Naive thymus-derived CD4-positive, alpha-beta T cell (primary cell): ENCODE results near the gene OST4. TPM values are rescaled to one million over a fixed set of nuclear protein-coding genes. Genes with fewer than 3 reads are reported as not detected.

ENCODE experiments used
- ATAC-seq: fragments of 150-1000 bp; cut with Tn5 transposase; 2 replicates; pipeline ENCODE4 v1.10.0; 2021; ENCODE audit warnings: mild to moderate bottlenecking, moderate library complexity
- CTCF ChIA-PET: fragments of 350-600 bp; sonication (Branson Sonifier 250); formaldehyde crosslinking; loops from one replicate; lab custom pipeline; 2021; ENCODE audit warnings: antibody characterized with exemption; lab: Charles Lee
- POLR2A ChIA-PET: fragments of 350-600 bp; sonication (Branson Sonifier 250); formaldehyde crosslinking; loops from one replicate; lab custom pipeline; 2021; ENCODE audit warnings: antibody characterized with exemption, inconsistent platforms; lab: Charles Lee
- DNase-seq, 9 donors: peaks; one replicate each; pipeline versions ENCODE4 v3.0.0 to v3.0.0-alpha.2; 2020 to 2022; ENCODE audit warnings: mixed read lengths in 1 of 9
- H3K27ac ChIP-seq: one replicate; pipeline ENCODE4 v1.7.0; 2013; ENCODE audit warnings: mild to moderate bottlenecking, low read depth, low read length, moderate library complexity
- H3K27me3 ChIP-seq, 2 donors: one replicate each; pipeline ENCODE4 v1.7.0; 2013; ENCODE audit warnings: low read length in 2 of 2, mild to moderate bottlenecking in 2 of 2, moderate library complexity in 2 of 2; ENCODE audit not compliant: control insufficient read depth in 2 of 2, insufficient read depth in 2 of 2
- H3K36me3 ChIP-seq, 3 experiments: 1 replicate in 2 of 3; 2 replicates in 1 of 3; pipeline ENCODE4 v1.7.0; 2013; ENCODE audit warnings: low read length in 3 of 3, mild to moderate bottlenecking in 3 of 3, moderate library complexity in 1 of 3; ENCODE audit not compliant: insufficient read depth in 3 of 3, control insufficient read depth in 2 of 3
- H3K4me1 ChIP-seq, 2 donors: one replicate each; pipeline ENCODE4 v1.7.0; 2013; ENCODE audit warnings: low read length in 2 of 2, mild to moderate bottlenecking in 2 of 2, moderate library complexity in 1 of 2; ENCODE audit not compliant: control insufficient read depth in 2 of 2, insufficient read depth in 2 of 2
- H3K4me3 ChIP-seq: 2 replicates; pipeline ENCODE4 v1.7.0; 2013; ENCODE audit warnings: mild to moderate bottlenecking, low read length
- H3K9me3 ChIP-seq, 3 experiments: 1 replicate in 2 of 3; 2 replicates in 1 of 3; pipeline ENCODE4 v1.7.0; 2013; ENCODE audit warnings: low read length in 3 of 3; ENCODE audit not compliant: control insufficient read depth in 2 of 3
- H3K27ac Mint-ChIP-seq, 9 donors: one replicate each; pipeline ENCODE4 v1.8.0; 2020 to 2022; ENCODE audit warnings: mixed read lengths in 9 of 9, mild to moderate bottlenecking in 8 of 9, moderate library complexity in 5 of 9, inconsistent platforms in 2 of 9
- H3K27me3 Mint-ChIP-seq, 5 donors: one replicate each; pipeline ENCODE4 v1.8.0; 2021 to 2022; ENCODE audit warnings: mixed read lengths in 5 of 5, mild to moderate bottlenecking in 1 of 5
- H3K36me3 Mint-ChIP-seq, 5 donors: one replicate each; pipeline ENCODE4 v1.8.0; 2020 to 2022; ENCODE audit warnings: mixed read lengths in 5 of 5, mild to moderate bottlenecking in 3 of 5, inconsistent platforms in 1 of 5
- H3K4me1 Mint-ChIP-seq, 7 donors: one replicate each; pipeline ENCODE4 v1.8.0; 2020 to 2022; ENCODE audit warnings: mixed read lengths in 7 of 7, mild to moderate bottlenecking in 3 of 7, inconsistent platforms in 1 of 7
- H3K4me3 Mint-ChIP-seq, 10 donors: one replicate each; pipeline ENCODE4 v1.8.0; 2020 to 2022; ENCODE audit warnings: mild to moderate bottlenecking in 10 of 10, mixed read lengths in 10 of 10, moderate library complexity in 6 of 10, inconsistent platforms in 2 of 10
- H3K9me3 Mint-ChIP-seq, 11 donors: one replicate each; pipeline ENCODE4 v1.8.0; 2020 to 2022; ENCODE audit warnings: mixed read lengths in 11 of 11, mild to moderate bottlenecking in 4 of 11, inconsistent platforms in 1 of 11, moderate library complexity in 1 of 11
- intact Hi-C, 2 donors: fragments of 100-400 bp; cut with micrococcal nuclease; formaldehyde crosslinking; loops; one replicate each; pipeline ENCODE4 v1.15.1; 2023
- polyA plus RNA-seq, 2 donors: library from polyadenylated mRNA; unstranded; fragments of 300-500 nt; fragmentation: Illumina TruSeq; gene quantifications; one replicate each; pipeline ENCODE4 v1.2.3, GENCODE V29; 2021
- total RNA-seq, 6 experiments: library from RNA in 5 of 6; stranded (reverse) in 5 of 6; gene quantifications; 1 replicate in 5 of 6; 2 replicates in 1 of 6; pipeline ENCODE4 v1.2.3 and lab custom pipeline; 2021 to 2026

OST4 gene
- total and polyA plus RNA-seq, 7 experiments from 2014 or later: 241 to 884 (median 267) TPM

DNA sequence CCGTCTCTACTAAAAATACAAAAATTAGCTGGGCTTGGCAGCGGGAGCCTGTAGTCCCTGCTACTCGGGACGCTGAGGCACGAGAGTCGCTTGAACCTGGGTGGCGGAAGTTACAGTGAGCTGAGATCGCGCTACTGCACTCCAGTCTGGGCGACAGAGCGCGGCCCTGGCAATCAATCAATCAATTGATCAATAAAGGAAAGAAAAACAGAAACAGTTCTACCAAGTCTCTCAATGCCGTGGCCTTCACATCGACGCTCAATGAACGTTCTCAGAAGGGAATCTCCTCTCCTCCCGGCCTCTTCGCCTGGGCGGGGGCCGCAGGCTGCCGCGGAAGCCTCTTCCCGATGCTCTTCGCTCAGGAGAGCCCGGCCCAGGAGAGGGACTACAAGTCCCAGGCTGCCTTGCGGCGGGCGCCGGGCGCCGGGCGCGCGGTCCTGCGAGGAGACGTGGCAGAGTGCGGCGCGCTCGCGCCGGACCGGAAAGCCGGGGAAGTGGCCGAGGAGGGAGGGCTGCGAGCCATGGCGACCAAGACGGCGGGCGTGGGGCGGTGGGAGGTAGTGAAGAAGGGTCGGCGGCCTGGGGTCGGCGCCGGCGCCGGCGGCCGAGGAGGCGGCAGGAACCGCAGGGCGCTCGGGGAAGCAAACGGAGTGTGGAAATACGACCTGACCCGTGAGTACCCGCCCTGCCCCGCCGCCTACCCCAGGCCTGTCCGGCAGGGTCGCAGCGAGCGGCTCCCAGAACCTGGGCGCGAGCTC, 38.8 kb downstream of the OST4 start, which contains the start of gene TMEM214:
Gene TMEM214, plus strand, starts transcription at position 471 of the 758 bp plus-strand sequence. Its CDS starts 51 bp downstream, at position 522.
- H3K27ac ChIP-seq: peak within 1 kb of the TSS; percentile 87
- intact Hi-C loops: loop anchor here (1.0 to 5.0 kb wide), 12 partner anchors 18 to 1155 kb away; partner anchors contain the start of genes CAD (in 2 of the 2), MAPRE3 (in 2 of the 2), OST4 (in 2 of the 2) and ASXL2 (in 1 of the 2)
- ChIA-PET CTCF (no interaction called here), POLR2A (interaction anchor here (1.0 to 3.3 kb wide), 5 partner anchors 19 to 48 kb away, joined by 3 to 28 read pairs (median 7); partner anchors contain the start of genes AGBL5 and OST4)
- DNase-seq (peak; percentile 54 to 88 (median 63)), ATAC-seq (peak; percentile 97)
- Mint-ChIP-seq H3K4me3 (peak within 1 kb of the TSS; percentile 91 to 97 (median 93)), H3K27me3 (no peaks in the 10 kb centered on the region), H3K27ac (peak within 1 kb of the TSS; percentile 84 to 95 (median 91)), H3K4me1 (peaks cover 24 to 63% (median 41%) of the 10 kb centered on the region in 7 donors), H3K9me3 (no peaks in the 10 kb centered on the region), H3K36me3 (peaks cover 0 to 25% (median 0%) of the 10 kb centered on the region in 5 donors)
- peak within 1 kb of the TSS; percentile 99 for H3K4me3 ChIP-seq
- no peaks in the 10 kb centered on the region for H3K27me3 ChIP-seq
- peaks cover 9 to 31% (median 10%) of the 10 kb centered on the region in 3 experiments for H3K36me3 ChIP-seq
- no peaks in the 10 kb centered on the region for H3K9me3 ChIP-seq
- peaks cover 11 to 19% of the 10 kb centered on the region in 2 donors for H3K4me1 ChIP-seq

DNA sequence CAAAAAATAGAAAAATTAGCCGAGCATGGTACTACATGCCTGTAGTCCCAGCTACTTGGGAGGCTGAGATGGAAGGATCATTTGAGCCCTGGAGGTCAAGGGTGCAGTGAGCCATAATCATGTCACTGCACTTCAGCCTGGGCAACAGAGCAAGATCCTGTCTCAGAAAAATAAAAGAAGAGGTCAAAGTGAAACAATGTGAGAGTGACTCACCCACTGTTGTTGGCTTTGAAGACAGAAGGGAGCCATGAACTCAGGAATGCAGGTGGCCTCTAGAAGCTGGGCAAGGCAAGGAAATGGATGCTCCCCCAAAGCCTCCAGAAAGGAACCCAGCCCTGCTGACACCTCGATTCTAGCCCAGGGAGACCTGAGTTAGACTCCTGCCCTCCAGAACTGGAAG, 42.4 kb downstream of the OST4 start:
- ChIA-PET CTCF (interaction anchor here (0.9 kb wide), 1 partner anchor 12 kb away, joined by 3 read pairs; no protein-coding TSS in a partner anchor), POLR2A (interaction anchor here (1.3 kb wide), 1 partner anchor 22 kb away, joined by 4 read pairs; no protein-coding TSS in a partner anchor)
- Histone ChIP-seq H3K4me1 (peaks cover 7 to 13% of the 10 kb centered on the region in 2 donors), H3K36me3 (peaks cover 0 to 28% (median 0%) of the 10 kb centered on the region in 3 experiments), H3K9me3 (no peaks in the 10 kb centered on the region), H3K4me3 (no peak overlapping the region), H3K27ac (no peak overlapping the region), H3K27me3 (no peaks in the 10 kb centered on the region)
- intact Hi-C loops: no loop called here
- Mint-ChIP-seq H3K36me3 (peaks cover 0 to 8% (median 0%) of the 10 kb centered on the region in 5 donors), H3K27me3 (no peaks in the 10 kb centered on the region), H3K4me3 (peak overlapping the region in 1 of 10 donors; percentile 27), H3K27ac (peak overlapping the region in 1 of 9 donors; percentile 12), H3K9me3 (no peaks in the 10 kb centered on the region), H3K4me1 (peaks cover 21 to 54% (median 34%) of the 10 kb centered on the region in 7 donors)
- ATAC-seq: no peak
- DNase-seq: no peak

DNA sequence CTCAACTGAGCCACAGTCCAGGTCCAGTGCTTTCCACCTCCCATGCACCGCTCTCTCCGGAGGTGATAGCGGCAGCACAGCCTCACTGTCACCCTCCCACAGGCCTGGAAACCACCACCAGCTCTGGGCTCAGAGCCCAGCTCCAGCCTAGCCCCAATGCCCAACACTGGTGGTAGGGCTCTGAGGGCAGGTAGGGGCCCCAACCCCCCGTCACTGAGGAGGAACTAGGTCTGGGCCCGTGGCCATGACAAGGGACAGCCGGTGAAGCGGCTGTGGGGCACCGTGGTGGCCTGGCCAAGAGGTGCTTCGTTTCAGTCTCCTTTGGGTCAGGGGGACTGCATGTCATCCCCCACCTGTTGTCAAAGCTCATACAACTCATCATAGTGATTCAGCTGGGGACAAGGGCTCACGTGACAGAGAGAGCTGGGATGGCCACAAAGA, 44.2 kb downstream of the OST4 start:
- intact Hi-C loops: no loop called here
- Histone ChIP-seq H3K27me3 (no peaks in the 10 kb centered on the region), H3K27ac (no peak overlapping the region), H3K36me3 (peaks cover 0 to 20% (median 0%) of the 10 kb centered on the region in 3 experiments), H3K4me3 (no peak overlapping the region), H3K9me3 (no peaks in the 10 kb centered on the region), H3K4me1 (peaks cover 0 to 5% of the 10 kb centered on the region in 2 donors)
- Mint-ChIP-seq H3K27ac (no peak overlapping the region), H3K36me3 (peaks cover 0 to 8% (median 5%) of the 10 kb centered on the region in 5 donors), H3K27me3 (no peaks in the 10 kb centered on the region), H3K9me3 (no peaks in the 10 kb centered on the region), H3K4me3 (no peak overlapping the region), H3K4me1 (peaks cover 13 to 42% (median 20%) of the 10 kb centered on the region in 7 donors)
- ChIA-PET POLR2A (no interaction called here), CTCF (no interaction called here)
- ATAC-seq (no peak), DNase-seq (no peak)

DNA sequence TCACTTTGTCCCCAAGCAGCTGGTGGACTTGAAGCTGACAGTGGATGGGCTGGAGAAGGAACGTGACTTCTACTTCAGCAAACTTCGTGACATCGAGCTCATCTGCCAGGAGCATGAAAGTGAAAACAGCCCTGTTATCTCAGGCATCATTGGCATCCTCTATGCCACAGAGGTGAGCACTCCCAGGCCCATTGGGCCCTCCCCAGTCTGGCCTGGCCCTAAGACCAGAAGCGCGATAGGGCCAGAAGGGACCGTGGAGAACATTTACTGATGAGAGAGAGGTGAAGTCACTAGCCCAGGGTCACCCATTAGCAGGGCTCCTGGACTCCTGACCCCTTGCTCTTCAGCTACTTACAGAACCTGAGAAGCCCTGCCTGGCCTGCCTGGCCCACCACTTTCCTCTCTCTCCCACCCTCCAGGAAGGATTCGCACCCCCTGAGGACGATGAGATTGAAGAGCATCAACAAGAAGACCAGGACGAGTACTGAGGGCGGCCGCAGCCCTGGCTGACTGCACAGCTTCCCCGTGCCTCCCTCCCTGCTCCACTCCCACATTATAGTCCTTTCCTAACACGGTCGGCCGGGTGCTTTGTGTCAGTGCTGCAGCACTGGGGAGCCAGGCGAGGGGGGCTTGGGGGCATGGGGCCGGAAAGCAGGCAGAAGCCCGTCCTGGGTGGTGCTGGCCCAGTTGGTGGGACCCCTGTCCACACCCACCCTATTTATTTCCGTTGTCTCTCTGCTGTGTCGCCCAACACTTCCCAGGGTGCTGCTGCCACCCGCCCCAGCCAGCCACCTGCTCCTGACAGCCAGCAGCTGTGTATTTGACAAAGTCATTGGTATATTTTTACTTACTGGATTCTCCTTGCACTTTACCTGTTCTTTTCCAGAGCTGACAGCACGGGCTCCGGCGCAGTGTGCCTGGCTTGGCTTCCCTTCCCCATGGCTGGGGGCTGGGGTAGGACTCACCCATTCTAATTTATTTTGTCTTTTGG, 45.3 kb downstream of the OST4 start:
- peaks cover 0 to 20% (median 0%) of the 10 kb centered on the region in 3 experiments for H3K36me3 ChIP-seq
- no peaks in the 10 kb centered on the region for H3K4me1 ChIP-seq
- no peak overlapping the region for H3K27ac ChIP-seq
- POLR2A ChIA-PET: no interaction called here
- Mint-ChIP-seq H3K4me3 (no peak overlapping the region), H3K27me3 (no peaks in the 10 kb centered on the region), H3K27ac (no peak overlapping the region), H3K4me1 (peaks cover 4 to 32% (median 13%) of the 10 kb centered on the region in 7 donors), H3K36me3 (peaks cover 0 to 6% (median 4%) of the 10 kb centered on the region in 5 donors), H3K9me3 (no peaks in the 10 kb centered on the region)
- ATAC-seq (no peak), DNase-seq (no peak)
- H3K4me3 ChIP-seq: no peak overlapping the region
- no peaks in the 10 kb centered on the region for H3K27me3 ChIP-seq
- H3K9me3 ChIP-seq: no peaks in the 10 kb centered on the region
- CTCF ChIA-PET: interaction anchor here (1.1 kb wide), 1 partner anchor 165 kb away, joined by 3 read pairs; no protein-coding TSS in a partner anchor
- intact Hi-C loops: no loop called here

DNA sequence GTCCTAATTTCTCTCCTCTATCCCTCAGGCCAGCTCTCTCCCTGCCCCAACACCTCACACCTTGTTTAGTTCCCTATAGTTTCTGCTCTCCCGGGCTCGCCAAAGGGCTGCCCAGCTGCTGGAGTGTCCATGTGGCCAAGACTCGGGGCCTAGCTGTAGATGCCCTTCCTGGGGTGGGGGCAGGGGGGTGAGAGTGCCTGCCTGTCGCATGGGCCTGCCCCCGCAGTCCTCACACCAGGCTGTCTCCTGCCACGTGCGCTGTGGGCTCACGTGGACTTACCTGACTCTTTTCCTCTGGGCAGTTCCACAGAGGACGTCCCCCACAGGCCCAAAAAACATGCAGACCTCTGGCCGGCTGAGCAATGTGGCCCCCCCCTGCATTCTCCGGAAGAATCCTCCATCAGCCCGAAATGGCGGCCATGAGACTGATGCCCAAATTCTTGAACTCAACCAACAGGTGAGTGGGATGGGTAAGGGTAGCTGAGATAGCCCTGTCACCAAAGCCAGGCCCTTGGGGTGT, 46.1 kb downstream of the OST4 start:
- peaks cover 0 to 20% (median 0%) of the 10 kb centered on the region in 3 experiments for H3K36me3 ChIP-seq
- H3K9me3 Mint-ChIP-seq: no peaks in the 10 kb centered on the region
- no peak overlapping the region for H3K4me3 Mint-ChIP-seq
- intact Hi-C loops: no loop called here
- ChIA-PET POLR2A (no interaction called here), CTCF (no interaction called here)
- no peak for ATAC-seq
- no peak for DNase-seq
- no peak overlapping the region for H3K27ac Mint-ChIP-seq
- H3K9me3 ChIP-seq: no peaks in the 10 kb centered on the region
- H3K27me3 ChIP-seq: no peaks in the 10 kb centered on the region
- H3K27me3 Mint-ChIP-seq: no peaks in the 10 kb centered on the region
- H3K4me3 ChIP-seq: no peak overlapping the region
- peaks cover 0 to 6% (median 2%) of the 10 kb centered on the region in 5 donors for H3K36me3 Mint-ChIP-seq
- H3K27ac ChIP-seq: no peak overlapping the region
- H3K4me1 Mint-ChIP-seq: peaks cover under 1 to 25% (median 10%) of the 10 kb centered on the region in 7 donors
- no peaks in the 10 kb centered on the region for H3K4me1 ChIP-seq

DNA sequence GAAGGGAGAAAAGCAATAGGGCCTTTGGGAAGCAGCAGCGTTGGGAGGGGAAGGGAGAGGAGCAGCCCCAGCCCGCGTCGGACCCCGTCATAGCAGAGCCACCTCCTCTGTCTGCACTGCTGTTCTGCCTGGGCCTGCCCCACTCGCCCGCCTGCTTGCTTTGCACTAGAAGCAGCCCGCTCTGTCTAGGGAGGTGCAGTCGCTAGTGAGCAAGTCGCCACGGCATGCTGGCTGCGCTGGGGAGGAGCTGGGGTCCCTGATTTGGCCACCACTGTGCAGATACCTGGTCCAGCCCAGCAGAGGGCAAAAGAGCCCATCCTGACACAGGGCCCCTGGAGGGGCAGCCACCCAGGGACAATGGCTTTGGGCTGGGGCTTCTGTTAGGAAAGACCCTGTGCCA, 46.6 kb downstream of the OST4 start:
- peaks cover 0 to 20% (median 8%) of the 10 kb centered on the region in 7 donors for H3K4me1 Mint-ChIP-seq
- intact Hi-C loops: no loop called here
- H3K4me3 ChIP-seq: no peak overlapping the region
- H3K4me1 ChIP-seq: no peaks in the 10 kb centered on the region
- no peak overlapping the region for H3K27ac ChIP-seq
- no peaks in the 10 kb centered on the region for H3K27me3 Mint-ChIP-seq
- no peak for DNase-seq
- no peak overlapping the region for H3K4me3 Mint-ChIP-seq
- no peak for ATAC-seq
- H3K27ac Mint-ChIP-seq: no peak overlapping the region
- ChIA-PET CTCF (no interaction called here), POLR2A (no interaction called here)
- H3K36me3 ChIP-seq: peaks cover 0 to 20% (median 0%) of the 10 kb centered on the region in 3 experiments
- H3K9me3 Mint-ChIP-seq: no peaks in the 10 kb centered on the region
- H3K36me3 Mint-ChIP-seq: peaks cover 0 to 6% (median 2%) of the 10 kb centered on the region in 5 donors
- no peaks in the 10 kb centered on the region for H3K9me3 ChIP-seq
- no peaks in the 10 kb centered on the region for H3K27me3 ChIP-seq
